Activated naive CD8-positive, alpha-beta T cell treated with anti-CD3 and anti-CD28 coated beads for 36 hours (primary cell): ENCODE results near the gene OPTN. TPM values are rescaled to one million over a fixed set of nuclear protein-coding genes. Genes with fewer than 3 reads are reported as not detected.

Experiments
- DNase-seq: peaks from one replicate; pipeline ENCODE4 v3.0.0; 2021
- H3K27ac Mint-ChIP-seq: one replicate; pipeline ENCODE4 v1.8.0; 2022; ENCODE audit warnings: mild to moderate bottlenecking, moderate library complexity, mixed read lengths
- H3K27me3 Mint-ChIP-seq: one replicate; pipeline ENCODE4 v1.8.0; 2022; ENCODE audit warnings: mild to moderate bottlenecking, mixed read lengths
- H3K36me3 Mint-ChIP-seq: one replicate; pipeline ENCODE4 v1.8.0; 2021; ENCODE audit warnings: mild to moderate bottlenecking, mixed read lengths
- H3K4me1 Mint-ChIP-seq: one replicate; pipeline ENCODE4 v1.8.0; 2021; ENCODE audit warnings: mixed read lengths
- H3K4me3 Mint-ChIP-seq: one replicate; pipeline ENCODE4 v1.8.0; 2022; ENCODE audit warnings: mild to moderate bottlenecking, moderate library complexity, mixed read lengths
- H3K9me3 Mint-ChIP-seq: one replicate; pipeline ENCODE4 v1.8.0; 2022; ENCODE audit warnings: mixed read lengths
- total RNA-seq, 2 experiments: library from RNA; stranded (reverse); gene quantifications; one replicate each; pipeline ENCODE4 v1.2.3, GENCODE V29; 2021

OPTN gene
- total RNA-seq, 2 experiments from 2014 or later = 30.8 to 32.9 TPM

DNA sequence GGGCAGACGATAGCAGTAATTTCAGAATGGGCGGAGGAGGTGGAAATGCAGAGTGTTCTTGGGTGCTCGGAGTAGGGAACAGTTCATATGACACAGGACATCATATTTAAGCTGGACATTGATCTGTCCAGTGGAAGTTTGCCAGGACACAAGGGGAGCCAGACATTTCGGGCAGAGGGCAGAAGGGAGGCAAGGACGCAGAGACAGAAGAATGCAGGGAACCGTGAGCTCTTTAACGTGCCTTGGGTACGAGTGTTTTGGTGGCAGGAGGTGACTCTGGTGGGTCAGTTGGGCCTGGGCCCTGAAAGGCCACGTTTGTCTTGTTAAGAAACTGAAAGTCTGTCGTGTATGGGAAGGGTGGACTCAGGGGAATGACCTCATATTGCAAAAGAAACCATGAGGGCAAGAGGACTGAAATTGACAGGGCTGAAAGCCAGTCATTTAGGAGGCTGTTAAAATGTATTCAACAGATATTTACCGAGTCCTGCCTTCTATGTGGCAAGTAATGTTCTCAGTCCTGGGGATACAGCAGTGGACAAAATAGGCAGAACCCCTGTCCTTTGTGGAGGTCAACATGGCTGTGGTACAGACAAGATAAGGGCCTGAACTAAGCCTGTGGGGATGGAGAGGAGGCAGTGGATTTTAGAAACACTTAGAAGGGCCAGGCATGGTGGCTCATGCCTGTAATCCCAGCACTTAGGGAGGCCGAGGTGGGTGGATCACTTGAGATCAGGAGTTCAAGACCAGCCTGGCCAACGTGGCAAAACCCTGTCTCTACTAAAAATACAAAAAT is 2.2 kb downstream of the OPTN start:
- Mint-ChIP-seq H3K36me3 (peaks cover 16% of the 10 kb centered on the region), H3K4me1 (peaks cover 38% of the 10 kb centered on the region), H3K4me3 (peak overlapping the region; percentile 27), H3K9me3 (no peaks in the 10 kb centered on the region), H3K27ac (no peak overlapping the region), H3K27me3 (no peaks in the 10 kb centered on the region)
- DNase-seq = no peak

DNA sequence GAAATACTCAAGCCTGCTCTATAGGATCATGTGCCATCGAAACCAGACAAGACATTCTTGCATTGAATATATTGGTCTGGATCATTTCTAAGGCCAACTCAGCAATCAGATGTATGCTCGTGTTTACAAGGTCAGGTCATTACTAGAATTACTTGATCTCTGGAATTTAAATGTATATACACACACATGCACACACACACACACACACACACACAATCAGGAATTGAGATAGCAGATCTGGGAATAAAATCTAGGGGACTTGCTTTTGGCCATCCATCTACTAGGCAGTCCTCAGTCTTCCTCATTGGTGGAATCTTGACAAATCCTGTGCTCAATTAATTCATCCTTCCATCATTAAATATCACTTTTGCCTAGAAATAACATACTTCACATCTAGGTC is 3.6 kb downstream of the OPTN start:
- H3K36me3 Mint-ChIP-seq = peaks cover 17% of the 10 kb centered on the region
- DNase-seq = no peak
- no peaks in the 10 kb centered on the region for H3K27me3 Mint-ChIP-seq
- no peak overlapping the region for H3K27ac Mint-ChIP-seq
- peaks cover 49% of the 10 kb centered on the region for H3K4me1 Mint-ChIP-seq
- no peaks in the 10 kb centered on the region for H3K9me3 Mint-ChIP-seq
- no peak overlapping the region for H3K4me3 Mint-ChIP-seq

DNA sequence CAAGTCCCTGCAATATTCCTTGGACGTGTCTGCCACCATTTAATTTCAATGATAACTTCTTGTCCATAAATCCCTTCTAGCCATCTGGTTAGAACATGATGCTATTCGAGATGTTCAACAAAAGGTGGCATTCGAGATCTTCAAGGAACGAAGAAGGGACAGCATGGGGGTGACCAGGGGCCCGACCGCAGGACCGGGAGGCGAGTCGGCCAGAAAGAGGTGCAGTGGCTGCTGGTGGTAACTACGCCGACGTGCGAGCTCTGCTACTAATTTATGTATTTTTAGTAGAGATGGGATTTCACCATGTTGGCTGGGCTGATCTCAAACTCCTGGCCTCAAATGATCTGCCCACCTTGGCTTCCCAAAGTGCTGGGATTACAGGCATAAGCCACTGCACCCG is 4.7 kb downstream of the OPTN start:
- no peak overlapping the region for H3K27ac Mint-ChIP-seq
- no peaks in the 10 kb centered on the region for H3K27me3 Mint-ChIP-seq
- no peak for DNase-seq
- H3K4me3 Mint-ChIP-seq = no peak overlapping the region
- H3K36me3 Mint-ChIP-seq = peaks cover 17% of the 10 kb centered on the region
- H3K9me3 Mint-ChIP-seq = no peaks in the 10 kb centered on the region
- peaks cover 53% of the 10 kb centered on the region for H3K4me1 Mint-ChIP-seq

DNA sequence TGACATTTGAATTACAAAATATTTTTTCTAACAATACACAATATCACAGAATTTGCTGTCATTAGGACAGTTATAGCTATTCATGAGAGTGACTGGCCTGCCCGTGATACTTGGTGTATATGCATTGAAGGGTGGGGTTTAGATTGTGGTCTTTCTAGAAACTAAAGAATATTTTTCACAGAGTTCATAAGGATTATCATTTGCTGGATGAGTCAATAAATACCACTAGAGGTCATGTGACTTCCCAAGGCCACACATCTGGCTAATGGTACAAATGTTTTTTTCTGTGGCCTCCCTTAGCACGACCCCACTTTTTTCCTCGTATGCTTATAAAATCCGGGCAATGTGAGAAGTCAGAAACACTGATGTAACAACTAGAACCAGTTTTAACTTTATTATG is 5.2 kb downstream of the OPTN start:
- Mint-ChIP-seq H3K4me3 (no peak overlapping the region), H3K4me1 (peaks cover 56% of the 10 kb centered on the region), H3K27ac (peak overlapping the region; percentile 34), H3K9me3 (no peaks in the 10 kb centered on the region), H3K36me3 (peaks cover 20% of the 10 kb centered on the region), H3K27me3 (no peaks in the 10 kb centered on the region)
- no peak for DNase-seq

DNA sequence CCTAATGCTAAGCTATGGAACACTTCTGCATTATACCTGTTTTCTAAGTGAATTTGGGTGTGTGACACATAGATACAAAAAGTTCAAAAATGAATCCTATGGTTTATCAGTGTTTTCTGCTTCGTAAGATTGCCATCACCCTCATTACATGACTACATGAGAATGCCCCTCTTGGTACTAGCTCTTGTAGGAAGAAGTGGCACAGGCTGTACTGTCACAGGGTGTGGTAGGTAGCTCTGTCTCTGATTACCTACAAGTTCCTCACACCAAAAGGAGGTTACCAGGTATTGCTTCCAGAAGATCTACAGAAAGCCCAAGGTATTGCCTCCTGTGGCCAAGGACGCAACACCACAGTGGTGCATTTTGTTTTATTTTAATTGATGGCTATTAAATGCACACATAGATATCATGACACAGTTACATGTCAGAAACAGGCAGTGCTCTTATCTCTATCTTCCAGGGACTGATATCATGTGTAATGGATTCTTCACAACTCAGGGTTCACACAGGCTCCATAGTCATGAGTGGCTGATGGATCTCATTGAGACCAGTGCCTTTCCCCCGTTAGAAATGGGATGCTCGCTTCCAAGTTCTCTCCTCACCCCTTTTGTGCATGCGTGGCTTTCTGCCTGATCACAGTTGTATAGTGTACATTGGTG is 6.6 kb downstream of the OPTN start:
- Mint-ChIP-seq H3K36me3 (peaks cover 27% of the 10 kb centered on the region), H3K4me1 (peaks cover 58% of the 10 kb centered on the region), H3K27ac (no peak overlapping the region), H3K27me3 (no peaks in the 10 kb centered on the region), H3K4me3 (no peak overlapping the region), H3K9me3 (no peaks in the 10 kb centered on the region)
- DNase-seq = no peak

DNA sequence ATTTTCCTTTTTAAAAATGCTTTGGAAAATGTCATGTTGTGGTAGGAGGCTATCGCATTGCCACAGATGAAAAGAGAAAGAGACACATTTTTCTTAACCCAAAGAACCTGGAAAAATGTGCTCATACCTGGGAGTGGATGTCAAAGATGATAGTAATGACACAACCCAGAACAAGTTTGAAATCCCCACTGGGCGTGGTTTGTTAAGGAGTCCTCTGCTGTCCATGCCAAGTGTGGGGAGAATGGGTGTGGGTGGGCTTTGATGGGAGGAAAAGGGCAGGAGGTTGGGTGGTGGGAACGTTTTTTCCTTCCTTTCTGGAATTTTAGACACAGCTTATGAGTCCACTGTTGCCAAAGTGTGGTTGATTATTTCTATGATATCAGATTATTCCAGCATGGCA is 10.9 kb downstream of the OPTN start:
- Mint-ChIP-seq H3K27me3 (no peaks in the 10 kb centered on the region), H3K27ac (peak overlapping the region; percentile 2), H3K4me3 (no peak overlapping the region), H3K4me1 (peaks cover 40% of the 10 kb centered on the region), H3K9me3 (no peaks in the 10 kb centered on the region), H3K36me3 (peaks cover 27% of the 10 kb centered on the region)
- DNase-seq = peak; percentile 29

DNA sequence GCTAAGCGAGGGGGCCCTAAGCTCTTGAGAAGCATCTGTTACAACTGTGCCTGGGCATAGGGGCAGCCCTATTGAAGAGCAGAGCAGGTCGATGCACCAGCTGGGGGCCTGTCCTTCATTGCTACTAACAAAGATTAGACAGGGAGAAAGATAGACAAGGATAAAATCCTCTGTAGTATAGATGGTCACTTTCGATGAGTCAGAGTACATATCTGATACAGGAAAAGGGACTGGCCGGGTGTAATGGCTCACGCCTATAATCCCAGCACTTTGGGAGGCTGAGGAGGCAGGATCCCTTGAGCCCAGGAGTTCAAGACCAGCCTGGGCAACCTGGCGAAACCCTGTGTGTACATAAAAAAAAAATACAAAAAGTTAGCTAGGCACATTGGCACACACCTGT is 13.6 kb downstream of the OPTN start:
- H3K4me3 Mint-ChIP-seq = no peak overlapping the region
- H3K9me3 Mint-ChIP-seq = no peaks in the 10 kb centered on the region
- peaks cover 33% of the 10 kb centered on the region for H3K36me3 Mint-ChIP-seq
- H3K4me1 Mint-ChIP-seq = peaks cover 31% of the 10 kb centered on the region
- no peaks in the 10 kb centered on the region for H3K27me3 Mint-ChIP-seq
- DNase-seq = no peak
- H3K27ac Mint-ChIP-seq = no peak overlapping the region

DNA sequence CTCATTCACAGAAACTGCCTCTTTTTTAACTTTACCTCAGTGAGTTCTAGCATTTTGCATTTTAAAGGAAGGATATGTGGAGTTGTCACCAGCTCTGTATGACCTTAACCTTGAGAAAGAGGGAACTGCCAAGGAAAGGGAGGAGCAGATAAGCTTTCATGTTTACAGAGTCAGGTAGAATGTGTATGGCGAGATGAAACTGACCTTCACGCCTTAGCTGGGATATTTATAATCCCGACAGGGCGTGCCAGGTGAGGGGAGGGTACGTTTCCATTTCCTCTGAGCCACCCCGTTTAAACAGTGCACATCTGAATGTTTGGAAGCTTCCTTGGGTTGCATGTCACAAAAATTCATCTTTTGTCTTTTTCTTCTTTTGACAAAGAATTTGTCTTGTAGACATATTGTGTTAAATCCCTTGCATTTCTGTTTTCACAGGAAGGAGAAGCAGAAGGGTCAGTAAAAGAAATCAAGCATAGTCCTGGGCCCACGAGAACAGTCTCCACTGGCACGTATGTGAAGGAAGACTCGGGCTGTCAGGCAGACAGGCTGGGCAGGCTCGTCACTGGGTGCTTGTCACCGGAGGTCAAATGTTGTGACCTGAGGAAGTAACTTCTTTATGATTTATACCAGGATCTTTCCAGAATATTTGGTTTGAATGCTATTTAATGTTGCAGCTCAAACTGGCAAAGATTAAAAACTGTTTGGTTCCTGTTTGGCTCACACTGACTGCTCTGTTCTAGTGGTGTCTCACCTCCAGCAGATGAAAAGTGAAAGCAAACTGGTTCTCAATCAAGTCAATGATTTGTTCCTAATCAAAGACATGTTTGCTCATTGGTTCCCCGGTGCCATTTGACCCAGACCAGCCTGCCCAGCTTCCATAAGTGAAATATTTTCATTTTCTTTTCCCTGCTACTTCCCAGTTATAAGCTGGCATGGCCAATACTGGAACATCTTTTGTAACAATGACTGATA is 16.2 kb downstream of the OPTN start:
- peaks cover 17% of the 10 kb centered on the region for H3K4me1 Mint-ChIP-seq
- DNase-seq = no peak
- H3K9me3 Mint-ChIP-seq = no peaks in the 10 kb centered on the region
- no peaks in the 10 kb centered on the region for H3K27me3 Mint-ChIP-seq
- H3K4me3 Mint-ChIP-seq = no peak overlapping the region
- peaks cover 36% of the 10 kb centered on the region for H3K36me3 Mint-ChIP-seq
- H3K27ac Mint-ChIP-seq = peak overlapping the region; percentile 27

DNA sequence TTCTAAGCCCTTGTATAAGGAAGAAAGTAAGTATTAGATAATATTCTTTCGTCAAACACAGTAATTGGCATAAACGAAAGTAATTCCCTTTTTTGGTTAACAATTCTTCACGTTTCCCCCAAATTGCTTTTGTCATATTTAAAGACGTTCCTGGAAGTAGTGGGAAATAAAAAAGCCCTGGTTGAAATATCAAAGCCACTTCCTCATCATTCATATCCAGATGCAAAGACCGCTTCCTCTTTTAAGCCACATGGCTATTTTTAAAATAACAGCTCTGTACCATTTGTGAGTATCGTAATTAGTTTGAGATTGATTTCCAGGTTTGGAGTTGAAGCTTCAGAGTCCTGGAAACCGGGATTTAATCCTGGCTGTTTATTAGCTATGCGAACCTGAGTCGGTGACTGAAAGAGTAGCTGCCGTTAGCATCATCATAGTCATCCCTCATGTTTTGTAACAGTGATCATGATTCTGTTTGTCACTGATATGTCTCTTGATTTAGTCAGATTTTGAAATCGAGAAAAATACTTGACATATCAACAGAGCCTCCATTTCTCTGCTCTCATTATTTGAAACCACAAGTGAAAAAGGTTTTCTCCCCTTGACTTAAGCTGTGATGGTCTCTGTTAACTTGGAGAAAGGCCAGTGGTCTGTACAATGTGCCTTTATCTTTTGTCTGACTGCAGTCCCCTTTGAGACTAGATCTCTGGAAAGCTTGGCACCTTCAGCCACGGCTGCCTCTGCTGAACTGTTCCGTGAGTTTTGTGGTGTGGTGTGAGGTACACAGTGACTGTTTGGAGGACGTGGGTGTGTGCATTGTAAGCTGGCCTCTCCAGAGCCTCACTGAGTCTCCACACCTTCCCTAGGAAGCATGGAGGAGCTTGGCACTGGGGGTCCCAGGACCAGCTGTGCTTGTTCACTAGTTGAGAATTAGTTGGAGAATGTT is 18.1 kb downstream of the OPTN start:
- DNase-seq = no peak
- Mint-ChIP-seq H3K27ac (peak overlapping the region; percentile 42), H3K9me3 (no peaks in the 10 kb centered on the region), H3K27me3 (no peaks in the 10 kb centered on the region), H3K36me3 (peaks cover 43% of the 10 kb centered on the region), H3K4me1 (peaks cover 22% of the 10 kb centered on the region), H3K4me3 (no peak overlapping the region)

DNA sequence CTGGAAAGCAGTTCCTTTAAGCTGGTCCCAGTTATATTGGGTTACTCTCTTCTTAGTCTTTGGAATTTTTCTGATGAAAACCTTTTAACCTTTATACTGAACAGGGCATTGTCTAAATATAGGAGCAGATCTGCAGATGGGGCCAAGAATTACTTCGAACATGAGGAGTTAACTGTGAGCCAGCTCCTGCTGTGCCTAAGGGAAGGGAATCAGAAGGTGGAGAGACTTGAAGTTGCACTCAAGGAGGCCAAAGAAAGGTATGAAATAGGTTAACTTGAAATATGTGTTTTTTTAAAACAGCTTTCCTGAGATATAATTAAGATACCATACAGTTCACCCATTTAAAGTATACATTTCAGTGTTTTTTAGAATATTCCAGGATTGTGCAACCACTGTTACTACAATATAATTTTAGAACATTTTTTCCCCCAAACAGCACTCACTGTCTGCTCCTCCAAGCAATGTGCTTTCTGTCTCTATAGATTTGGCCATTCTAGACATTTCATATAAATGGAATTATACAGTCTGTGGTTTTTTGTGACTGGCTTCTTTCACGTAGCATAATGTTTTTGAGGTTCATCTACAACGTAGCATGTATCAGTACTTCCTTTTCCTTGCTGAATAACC is 18.9 kb downstream of the OPTN start:
- H3K36me3 Mint-ChIP-seq = peaks cover 43% of the 10 kb centered on the region
- DNase-seq = no peak
- no peak overlapping the region for H3K27ac Mint-ChIP-seq

DNA sequence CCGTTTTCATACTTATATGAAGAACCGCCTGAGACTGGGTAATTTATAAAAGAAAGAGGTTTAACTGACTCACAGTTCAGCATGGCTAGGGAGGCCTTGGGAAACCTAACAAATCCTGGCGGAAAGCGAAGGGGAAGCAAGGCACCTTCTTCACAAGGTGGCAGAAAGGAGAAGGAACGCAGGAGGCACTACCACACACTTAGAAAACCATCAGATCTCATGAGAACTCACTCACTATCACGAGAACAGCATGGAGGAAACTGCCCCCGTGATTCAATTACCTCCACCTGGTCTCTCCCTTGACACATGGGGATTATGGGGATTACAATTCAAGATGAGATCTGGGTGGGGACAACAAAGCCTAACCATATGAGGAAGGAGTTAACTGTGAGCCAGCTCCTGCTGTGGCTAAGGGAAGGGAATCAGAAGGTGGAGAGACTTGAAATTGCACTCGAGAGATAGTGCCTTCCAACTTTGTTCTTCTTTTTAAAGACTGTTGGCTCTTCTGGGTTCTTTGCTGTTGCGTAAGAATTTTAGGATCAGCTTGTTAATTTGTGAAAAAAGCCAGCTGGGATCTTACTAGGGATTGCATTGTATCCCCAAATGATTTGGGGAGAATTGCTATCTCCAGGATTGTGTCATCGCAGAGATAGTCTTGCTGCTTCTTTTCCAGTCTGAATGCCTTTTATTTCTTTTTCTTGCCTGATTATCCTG is 21.0 kb downstream of the OPTN start:
- Mint-ChIP-seq H3K4me1 (peaks cover 18% of the 10 kb centered on the region), H3K27me3 (no peaks in the 10 kb centered on the region), H3K36me3 (peaks cover 37% of the 10 kb centered on the region), H3K27ac (no peak overlapping the region), H3K4me3 (no peak overlapping the region), H3K9me3 (no peaks in the 10 kb centered on the region)
- no peak for DNase-seq

More for the DNA sequence above, 18.9 kb downstream of the OPTN start:
- no peak overlapping the region for H3K4me3 Mint-ChIP-seq
- peaks cover 22% of the 10 kb centered on the region for H3K4me1 Mint-ChIP-seq
- no peaks in the 10 kb centered on the region for H3K27me3 Mint-ChIP-seq
- H3K9me3 Mint-ChIP-seq = no peaks in the 10 kb centered on the region

DNA sequence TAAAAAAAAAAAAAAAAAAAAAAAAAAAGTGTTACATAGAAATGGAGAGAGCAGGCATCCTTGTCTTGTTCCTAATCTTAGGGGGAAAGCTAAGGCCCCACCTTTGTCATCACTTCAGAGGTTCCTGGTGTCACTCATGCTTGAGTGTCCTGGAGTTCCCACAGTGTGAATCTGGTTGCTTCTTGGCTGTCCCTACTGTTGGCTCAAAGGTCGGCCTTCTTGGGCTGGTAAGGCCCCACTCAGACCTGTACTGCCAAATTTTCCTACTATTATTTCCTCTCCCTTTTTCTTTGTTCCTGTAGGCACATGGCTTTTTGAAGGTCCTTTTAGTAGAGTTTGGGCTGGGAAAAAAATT is 21.5 kb downstream of the OPTN start:
- Mint-ChIP-seq H3K36me3 (peaks cover 35% of the 10 kb centered on the region), H3K9me3 (no peaks in the 10 kb centered on the region), H3K27ac (no peak overlapping the region), H3K27me3 (no peaks in the 10 kb centered on the region), H3K4me1 (peaks cover 16% of the 10 kb centered on the region), H3K4me3 (no peak overlapping the region)
- DNase-seq = no peak

DNA sequence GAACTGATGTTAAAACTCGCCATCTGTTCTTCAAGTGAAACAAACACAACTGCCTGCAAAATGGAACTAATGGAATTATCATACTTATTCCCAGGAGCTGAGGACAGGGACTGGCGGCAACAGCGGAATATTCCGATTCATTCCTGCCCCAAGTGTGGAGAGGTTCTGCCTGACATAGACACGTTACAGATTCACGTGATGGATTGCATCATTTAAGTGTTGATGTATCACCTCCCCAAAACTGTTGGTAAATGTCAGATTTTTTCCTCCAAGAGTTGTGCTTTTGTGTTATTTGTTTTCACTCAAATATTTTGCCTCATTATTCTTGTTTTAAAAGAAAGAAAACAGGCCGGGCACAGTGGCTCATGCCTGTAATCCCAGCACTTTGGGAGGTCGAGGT is 36.7 kb downstream of the OPTN start:
- Mint-ChIP-seq H3K9me3 (no peaks in the 10 kb centered on the region), H3K27ac (no peak overlapping the region), H3K27me3 (no peaks in the 10 kb centered on the region), H3K4me1 (no peaks in the 10 kb centered on the region), H3K4me3 (no peak overlapping the region), H3K36me3 (peaks cover 40% of the 10 kb centered on the region)
- no peak for DNase-seq
